Activated T-cell treated with anti-CD3 and anti-CD28 coated beads, Interleukin-2, amount 50 U/mL, for 1 hour (primary cell): ENCODE measurements around the gene SCN4A.
"Not testable (repeated sequence)": the region's sequence is repeated elsewhere in the genome, so short reads cannot be mapped to it uniquely, and the experiment has no call there.

Experiments used
- DNase-seq: peaks from one replicate; pipeline ENCODE4 v3.0.0-alpha.2; 2020

SCN4A gene

GRCh38 chr17:63984651-63985386 lies 12.1 kb upstream of the SCN4A start:
- DNase-seq: peak; percentile 38

GRCh38 chr17:63984236-63984635 lies 11.5 kb upstream of the SCN4A start:
- DNase-seq: no peak

- DNase-seq: no peak
Observed at GRCh38 chr17:63983320-63983719, 10.6 kb upstream of the SCN4A start.

GRCh38 chr17:63982641-63983040 lies 9.9 kb upstream of the SCN4A start:
- not testable (repeated sequence) for DNase-seq

GRCh38 chr17:63978272-63979200 lies 5.8 kb upstream of the SCN4A start:
- no peak for DNase-seq

- DNase-seq: no peak
Observed at GRCh38 chr17:63976702-63977101, 4.0 kb upstream of the SCN4A start.

GRCh38 chr17:63975541-63976092 lies 2.9 kb upstream of the SCN4A start:
- DNase-seq: no peak

GRCh38 chr17:63974594-63975192 lies 2.0 kb upstream of the SCN4A start:
- no peak for DNase-seq

GRCh38 chr17:63973930-63974593 lies 1.3 kb upstream of the SCN4A start:
- no peak for DNase-seq

GRCh38 chr17:63973247-63973646 lies 529 bp upstream of the SCN4A start:
- DNase-seq: no peak

- no peak for DNase-seq
Observed at GRCh38 chr17:63969278-63969677, 3.4 kb downstream of the SCN4A start.

GRCh38 chr17:63967953-63968352 lies 4.8 kb downstream of the SCN4A start:
- no peak for DNase-seq

- no peak for DNase-seq
Observed at GRCh38 chr17:63966646-63967264, 6.0 kb downstream of the SCN4A start.

GRCh38 chr17:63963123-63963522 lies 9.6 kb downstream of the SCN4A start:
- DNase-seq: no peak

- no peak for DNase-seq
Observed at GRCh38 chr17:63962298-63962744, 10.4 kb downstream of the SCN4A start.

- DNase-seq: no peak
Observed at GRCh38 chr17:63961355-63962212, 11.1 kb downstream of the SCN4A start.

- no peak for DNase-seq
Observed at GRCh38 chr17:63960430-63960829, 12.3 kb downstream of the SCN4A start.

- no peak for DNase-seq
Observed at GRCh38 chr17:63960006-63960405, 12.7 kb downstream of the SCN4A start.

GRCh38 chr17:63956296-63956920 lies 16.3 kb downstream of the SCN4A start:
- no peak for DNase-seq

- no peak for DNase-seq
Observed at GRCh38 chr17:63955791-63956190, 16.9 kb downstream of the SCN4A start.

GRCh38 chr17:63955232-63955631 lies 17.5 kb downstream of the SCN4A start:
- DNase-seq: no peak
